ENCODE measurements around the gene RTBDN.
"Not testable (repeated sequence)": the region's sequence is repeated elsewhere in the genome, so short reads cannot be mapped to it uniquely, and the experiment has no call there.

The RTBDN gene

DNA sequence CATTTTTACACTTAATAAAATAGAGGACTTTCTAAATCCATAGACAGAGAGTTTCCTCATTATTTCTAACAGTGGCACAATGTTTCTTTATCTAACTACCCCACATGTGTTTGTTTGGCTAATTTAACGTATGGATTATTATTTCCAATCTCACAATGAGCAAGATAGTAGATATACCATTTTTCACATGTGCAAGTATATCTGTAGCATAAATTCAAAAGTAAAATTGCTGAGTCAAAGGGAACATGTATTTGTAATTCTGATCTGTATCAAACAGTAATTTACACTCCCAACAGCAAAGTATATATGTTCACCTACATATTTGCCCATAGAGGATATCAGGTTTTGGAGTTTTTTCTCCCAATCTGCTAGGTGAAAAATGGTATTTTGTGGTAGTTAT is 22.3 kb upstream of the RTBDN start:
- no peak for DNase-seq

DNA sequence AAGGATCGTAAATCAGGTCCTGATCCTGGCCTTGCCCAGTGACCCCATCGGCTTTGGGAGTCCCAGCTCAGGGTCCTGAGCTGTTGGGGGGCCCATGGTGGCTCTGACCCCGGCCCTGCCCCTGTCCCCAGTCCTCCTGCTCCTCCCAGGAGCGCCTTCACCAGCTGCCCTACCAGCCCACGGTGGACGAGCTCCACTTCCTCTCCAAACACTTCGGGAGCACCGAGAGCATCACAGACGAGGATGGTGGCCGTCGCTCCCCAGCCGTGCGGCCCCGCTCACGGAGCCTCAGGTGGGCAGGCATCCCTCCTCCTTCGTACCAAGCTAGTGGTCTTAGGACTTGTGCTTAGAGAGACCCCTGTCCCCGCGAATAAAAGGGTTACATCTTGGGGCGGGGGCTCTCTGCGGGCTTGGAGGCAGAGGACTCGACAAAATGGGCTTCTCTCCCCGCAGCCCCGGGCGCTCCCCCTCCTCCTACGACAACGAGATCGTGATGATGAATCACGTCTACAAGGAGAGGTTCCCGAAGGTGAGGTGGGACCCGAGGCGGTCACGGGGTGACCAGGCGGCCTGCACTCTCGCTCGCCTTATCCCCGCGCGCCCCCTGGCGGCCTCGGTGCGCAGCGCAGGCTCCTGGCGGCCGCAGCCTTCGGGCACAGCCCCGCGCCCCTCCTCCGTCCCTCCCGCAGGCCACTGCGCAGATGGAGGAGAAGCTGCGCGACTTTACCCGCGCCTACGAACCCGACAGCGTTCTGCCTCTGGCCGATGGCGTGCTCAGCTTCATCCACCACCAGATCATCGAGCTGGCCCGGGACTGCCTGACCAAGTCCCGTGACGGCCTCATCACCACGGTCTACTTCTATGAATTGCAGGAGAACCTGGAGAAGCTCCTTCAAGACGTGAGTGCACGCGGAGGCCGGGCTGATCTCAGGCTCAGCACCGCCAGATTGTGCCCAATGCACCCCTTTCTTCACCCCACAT is 13.1 kb upstream of the RTBDN start:
- peak; percentile 90 for DNase-seq

DNA sequence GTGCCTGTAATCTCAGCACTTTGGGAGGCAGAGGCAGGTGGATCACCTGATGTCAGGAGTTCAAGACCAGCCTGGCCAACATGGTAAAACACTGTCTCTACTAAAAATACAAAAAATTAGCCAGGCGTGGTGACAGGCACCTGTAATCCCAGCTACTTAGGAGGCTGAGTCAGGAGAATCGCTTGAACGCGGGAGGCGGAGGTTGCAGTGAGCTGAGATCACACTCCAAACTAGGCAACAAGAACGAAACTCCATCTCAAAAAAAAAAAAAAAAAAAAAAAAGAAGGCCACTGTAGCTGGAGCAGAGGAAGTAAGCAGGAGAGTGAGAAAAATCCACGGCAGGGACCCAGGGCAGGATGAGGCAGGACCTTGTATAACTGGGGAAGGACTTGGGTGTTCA is 12.2 kb upstream of the RTBDN start:
- not testable (repeated sequence) for DNase-seq

DNA sequence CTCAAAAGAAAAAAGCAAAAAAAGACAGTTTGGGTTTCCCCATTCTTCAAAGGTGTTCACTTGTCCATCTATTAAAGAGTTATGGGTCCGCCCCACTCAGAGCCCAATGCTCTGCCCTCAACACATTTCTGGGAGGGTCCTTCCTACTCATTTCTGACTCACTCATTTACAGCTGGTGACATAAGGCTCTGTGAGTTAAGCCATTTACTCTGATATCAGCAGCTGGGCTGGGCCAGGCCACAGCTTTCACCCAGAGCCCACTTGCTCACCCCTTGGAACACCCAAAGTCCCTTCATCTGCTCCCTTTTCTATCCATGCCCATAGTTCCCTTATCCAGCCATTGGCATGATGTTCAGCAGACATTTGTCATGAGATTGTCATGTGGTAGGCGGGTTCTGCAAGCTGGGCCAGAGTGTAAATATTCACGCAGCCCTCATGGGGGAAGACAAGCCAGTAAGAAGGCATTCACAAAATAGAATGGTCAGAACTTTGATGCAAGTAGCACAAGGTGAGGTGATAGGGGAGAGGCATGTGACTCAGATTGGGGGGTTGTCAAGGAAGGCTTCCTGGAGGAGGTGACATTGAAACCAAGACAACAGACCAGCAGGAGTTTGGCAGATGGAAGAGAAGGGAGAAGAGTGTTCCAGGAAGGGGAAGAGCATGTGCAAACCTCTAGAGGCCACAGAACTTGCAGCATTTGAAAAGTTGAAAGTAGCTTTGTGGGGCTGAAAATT is 9.8 kb upstream of the RTBDN start:
- no peak for DNase-seq

DNA sequence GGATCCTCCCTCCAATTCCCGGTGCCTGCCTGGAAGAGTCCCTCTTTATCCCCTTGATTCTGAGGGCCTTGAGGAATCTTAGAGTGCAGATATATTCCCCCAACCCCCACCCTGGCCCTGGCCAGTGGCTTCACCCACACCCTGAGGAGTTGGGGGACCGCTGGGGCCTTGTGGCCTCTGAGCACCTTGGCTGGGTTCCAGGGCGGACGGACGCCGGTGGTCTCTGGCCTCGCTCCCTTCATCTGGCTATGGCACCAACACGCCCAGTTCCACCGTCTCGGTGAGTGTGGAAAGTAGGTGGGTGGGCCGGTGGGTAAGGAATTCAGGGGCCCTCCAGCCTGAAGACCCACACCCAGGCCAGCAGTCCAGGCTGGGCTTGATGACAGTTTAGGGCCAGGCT is 8.9 kb upstream of the RTBDN start:
- no peak for DNase-seq

DNA sequence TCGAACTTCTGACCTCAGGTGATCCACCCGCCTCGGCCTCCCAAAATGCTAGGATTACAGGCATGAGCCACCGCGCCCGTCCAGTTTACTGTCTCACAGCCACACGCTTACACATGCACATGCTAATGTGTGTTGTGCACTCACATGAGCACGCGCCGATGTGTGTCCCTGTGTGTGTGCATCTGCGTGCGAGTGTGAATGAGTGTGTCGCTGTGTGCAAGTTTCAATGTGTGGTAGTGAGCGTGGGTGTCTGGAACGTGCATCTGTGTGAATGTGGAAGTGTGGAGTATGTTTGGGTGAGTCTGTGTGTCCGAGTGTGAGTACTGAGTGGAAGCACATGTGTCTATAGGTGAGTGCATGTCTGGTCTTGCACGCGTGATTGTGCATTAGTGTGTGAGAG is 8.1 kb upstream of the RTBDN start:
- DNase-seq: no peak

DNA sequence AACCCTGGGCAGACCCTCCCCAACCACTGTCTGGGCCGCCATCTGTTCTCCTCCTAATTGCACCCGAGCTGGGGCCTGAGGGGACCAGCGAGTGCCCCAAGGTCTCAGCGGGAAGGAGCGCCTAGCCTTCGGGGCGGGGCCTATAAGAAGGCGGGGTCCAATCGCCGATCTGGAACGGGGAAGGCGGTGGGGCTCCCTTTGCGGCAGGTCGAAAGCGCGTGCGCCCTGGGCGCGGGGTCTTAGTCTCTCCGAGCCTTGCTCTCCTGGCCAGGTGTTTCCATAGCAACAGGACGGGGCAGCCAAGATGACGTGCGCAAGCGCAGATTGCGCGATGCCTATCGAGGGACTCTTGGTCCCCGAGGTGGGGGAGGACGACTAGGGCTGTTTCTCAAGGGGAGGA is 6.7 kb upstream of the RTBDN start:
- no peak for DNase-seq

DNA sequence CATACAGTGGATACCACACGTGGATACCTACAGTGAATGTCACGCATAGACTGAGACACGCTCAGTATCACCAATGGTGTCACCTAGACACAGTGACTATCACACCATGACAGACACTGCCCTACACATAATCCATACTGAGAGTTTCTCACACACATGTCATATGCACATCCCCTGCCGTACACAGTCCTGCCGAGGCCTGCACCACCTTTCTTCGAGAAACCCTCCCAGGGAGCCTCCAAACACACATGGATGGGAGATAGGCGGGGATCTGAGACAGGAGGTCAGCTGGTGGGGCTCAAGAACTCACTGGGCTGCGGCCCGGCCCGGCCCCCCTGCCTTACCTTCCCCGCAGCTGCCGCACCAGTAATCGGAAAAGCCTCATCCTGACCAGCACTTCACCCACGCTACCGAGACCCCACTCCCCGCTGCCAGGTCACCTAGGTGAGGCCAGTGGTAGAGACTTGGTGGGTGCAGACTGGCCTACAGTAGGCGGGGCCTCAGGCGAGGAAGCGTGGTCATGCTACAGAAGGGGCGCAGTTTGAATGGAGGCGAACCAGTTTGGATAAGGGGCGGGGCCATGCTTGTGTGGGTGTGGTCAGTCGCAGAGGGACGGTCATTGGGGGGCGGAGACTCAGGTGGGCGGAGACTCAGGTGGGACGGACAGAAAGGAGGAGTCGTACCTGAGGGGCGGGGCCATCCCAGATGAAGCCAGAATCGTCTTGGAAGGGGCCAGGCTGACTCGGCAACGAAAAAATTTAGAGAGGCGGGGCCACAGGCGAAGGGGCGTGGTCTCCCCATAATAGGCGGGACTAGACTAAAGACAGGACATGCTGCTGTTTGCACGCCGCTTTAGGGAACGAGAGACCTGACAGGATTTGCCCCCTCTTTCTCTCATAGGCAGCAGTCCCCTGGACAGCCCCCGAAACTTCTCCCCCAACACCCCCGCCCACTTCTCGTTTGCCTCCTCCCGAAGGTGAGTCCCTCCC is 6.0 kb upstream of the RTBDN start:
- DNase-seq: no peak

DNA sequence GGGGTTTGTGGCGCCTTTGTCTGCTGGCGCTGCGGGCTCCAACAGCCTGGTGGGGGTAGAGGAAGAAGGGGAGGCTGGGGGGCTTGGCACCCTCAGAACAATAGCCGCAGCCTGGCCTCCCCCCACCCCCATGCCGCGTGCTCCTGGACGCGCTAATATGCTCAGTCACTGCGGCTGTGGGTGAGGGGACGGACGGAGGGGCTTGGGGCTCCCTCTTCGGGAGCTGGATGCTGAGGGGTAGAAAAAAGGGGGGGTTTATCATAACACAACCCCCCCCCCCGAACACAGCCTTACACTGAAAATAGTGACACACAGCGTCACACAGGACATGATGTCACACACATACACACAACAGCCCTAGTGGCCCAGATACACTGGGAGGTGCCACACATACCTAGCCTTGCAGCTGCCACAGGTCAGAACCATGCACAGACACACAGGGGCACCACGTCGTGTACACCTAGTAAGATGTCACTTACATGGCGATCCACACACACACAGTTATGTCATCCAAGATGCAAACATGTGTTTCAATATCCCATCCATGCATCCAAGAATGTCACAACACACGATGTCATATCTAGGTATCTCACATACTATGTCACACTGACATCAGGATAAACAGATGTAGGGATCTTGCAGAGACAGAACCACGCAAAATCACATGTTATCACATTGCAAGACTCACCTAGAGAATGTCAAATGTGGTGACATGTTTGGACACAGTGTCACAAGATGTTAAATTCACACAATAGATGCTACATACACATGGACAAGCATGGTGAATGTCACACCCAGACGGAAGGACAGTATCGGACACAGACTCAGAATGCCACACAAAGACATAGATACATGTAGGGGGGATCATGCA is 4.7 kb upstream of the RTBDN start:
- no peak for DNase-seq

DNA sequence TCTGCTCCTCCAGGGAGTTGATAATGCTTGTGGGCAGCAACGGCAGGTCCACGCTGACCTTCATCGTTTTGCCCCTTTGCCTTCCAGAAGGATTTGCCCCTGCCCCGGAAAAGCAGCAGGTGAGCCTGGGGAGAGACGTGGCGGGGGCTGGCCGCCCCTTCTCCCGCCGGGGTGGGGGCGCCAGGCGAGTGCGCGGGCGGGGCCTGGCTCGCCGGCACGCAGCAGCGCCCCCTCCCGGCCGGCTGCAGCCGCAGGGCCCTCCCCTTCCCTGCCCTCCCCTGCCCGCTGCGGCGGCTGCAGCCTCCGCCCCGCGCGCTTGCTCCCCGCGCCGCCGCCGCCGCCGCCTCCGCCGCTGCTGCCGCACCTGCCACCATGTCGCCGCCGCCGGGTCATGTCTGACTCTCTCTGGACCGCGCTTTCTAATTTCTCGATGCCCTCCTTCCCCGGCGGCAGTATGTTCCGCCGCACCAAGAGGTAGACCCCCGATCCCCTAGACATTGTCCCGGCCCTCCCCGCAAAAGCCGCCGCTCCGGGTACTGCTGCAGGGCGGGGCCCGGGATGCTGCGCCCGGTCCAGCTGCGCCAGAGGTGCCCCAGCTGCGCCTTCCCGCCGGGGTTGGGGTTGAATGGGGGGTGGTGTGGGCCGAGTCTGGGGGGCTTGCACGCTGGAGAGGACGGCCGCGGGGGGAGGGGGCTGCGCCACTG is 4.0 kb upstream of the RTBDN start, which contains the start of gene MAST1:
Gene MAST1 (plus strand): TSS at position 334 of the 704 bp plus-strand sequence. CDS start 58 bp downstream, at position 392.
- no peak for DNase-seq

DNA sequence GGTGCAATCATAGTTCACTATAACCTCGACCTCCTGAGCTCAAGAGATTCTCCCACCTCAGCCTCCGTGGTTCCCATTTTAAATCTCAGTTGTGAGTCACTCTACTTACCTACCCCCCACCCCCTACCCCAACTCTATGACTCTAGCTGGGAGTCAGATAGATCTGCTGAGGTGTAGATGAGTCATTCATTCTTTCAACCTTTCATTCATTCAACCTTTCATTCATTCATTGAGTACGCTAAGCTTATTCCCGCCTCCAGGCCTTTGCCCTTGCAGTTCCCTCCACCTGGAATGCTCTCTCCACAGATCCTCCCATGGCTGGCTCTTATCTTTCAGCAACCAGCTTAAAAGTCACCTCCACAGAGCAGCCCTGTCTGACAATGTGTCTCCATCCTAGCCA is 2.8 kb upstream of the RTBDN start:
- no peak for DNase-seq

DNA sequence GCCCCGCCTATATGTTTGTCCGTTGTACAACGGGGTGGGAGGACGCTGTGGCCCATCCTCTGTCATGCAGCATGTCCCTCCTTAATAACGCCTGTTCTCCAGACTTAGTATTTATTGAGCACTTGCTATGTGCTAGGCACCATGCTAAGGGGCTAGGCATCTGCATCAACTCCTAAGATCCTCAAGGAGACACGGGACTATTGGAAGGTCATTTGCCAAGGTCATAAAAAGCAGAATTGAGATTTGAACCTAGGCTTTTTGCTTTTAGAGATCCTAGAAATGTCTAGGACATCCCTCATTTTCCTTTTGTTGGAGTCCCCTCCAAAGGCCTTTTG is 2.1 kb upstream of the RTBDN start:
- DNase-seq: no peak

DNA sequence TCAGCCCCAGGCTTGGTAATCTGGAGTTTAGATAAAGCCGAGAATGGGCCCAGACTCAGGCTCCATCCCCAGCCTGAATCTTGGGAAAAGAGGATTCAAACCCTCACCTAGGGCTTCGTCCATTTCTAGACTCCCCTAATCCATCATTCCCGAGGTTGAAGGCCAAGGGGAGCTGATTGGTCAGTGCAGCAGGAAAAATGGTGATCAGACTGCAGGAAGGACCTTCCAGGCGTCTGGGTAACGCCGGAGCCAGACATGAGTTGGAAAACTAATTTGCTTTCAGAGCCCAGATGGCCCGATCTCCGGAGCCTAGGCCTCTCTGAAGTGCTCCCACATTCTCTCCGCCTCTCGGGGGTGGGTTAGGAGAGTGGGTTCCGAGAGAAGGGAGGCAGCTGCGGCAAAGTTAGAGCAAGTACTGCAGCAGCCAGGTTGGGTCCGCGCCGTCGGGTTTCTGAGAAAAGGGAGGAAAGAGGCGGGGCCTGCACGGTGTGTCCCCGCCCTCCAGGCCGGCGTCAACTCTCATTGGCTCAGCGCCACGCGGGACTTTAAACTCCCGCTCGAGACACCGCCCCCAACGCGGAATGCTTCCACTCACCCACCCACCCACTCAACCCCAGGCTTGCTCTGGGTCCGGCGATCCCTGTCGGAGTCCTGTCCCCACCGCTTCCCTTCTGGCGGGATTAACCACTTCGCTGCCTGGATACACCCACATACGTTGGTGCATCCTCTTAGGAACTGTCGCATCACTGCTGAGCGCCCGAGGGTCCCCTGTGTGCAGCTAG is 788 bp upstream of the RTBDN start:
- no peak for DNase-seq

DNA sequence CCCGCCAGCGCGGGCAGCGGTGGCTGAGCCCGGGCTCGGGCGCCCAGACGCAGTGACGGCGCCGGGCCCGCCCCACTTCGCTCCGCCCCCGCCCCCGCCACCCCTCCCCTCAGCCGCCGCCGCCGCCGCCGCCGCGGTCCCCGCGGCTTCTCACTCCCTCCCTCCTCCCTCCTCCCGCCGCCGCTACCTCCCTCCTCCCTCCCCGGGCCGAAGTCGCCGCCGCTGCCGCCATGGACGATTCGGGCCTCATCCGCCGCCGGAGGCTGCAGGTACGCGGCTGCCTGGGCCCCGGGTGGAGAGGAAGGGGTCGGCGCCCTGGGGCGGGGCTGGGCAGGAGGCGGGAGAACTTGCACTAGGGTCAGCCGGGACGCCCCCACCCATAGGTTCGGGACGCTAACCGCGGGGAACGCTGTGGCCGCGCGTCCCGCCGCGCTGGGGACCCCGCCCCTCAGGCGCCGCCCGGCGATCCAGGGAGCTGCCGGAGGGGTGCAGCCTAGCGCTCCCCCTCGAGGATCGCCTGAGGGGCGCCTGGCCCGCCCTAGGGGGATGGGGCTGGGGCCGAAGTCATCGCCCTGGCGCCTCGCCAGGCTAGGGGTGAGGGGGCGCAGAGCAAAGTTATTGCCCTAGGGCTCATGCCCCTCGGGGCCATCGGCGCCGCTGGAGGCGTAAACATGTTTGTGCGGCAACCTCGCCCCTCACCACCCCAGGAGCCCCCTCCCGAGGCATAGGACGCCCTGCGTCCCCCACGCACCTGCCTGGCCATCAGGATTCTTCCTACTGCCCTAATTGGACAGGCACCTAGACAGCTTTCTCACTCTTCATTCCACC is 427 bp downstream of the RTBDN start:
- no peak for DNase-seq

DNA sequence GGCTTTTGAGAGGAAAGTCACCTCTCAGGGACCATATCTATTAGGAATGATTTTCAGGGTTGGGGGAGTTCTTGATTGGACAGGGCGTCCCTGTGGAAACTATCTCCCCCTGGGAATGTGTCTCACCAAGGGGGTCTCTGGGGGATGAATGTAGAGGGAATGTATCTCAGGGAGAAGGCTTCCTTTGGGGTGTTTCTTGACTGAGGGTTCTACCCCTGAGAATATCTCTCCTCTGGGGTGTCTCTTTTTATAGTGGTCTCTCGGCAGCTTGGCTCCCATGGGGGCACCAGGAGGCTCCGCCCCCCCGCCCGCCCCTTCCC is 1.0 kb downstream of the RTBDN start:
- DNase-seq: no peak

DNA sequence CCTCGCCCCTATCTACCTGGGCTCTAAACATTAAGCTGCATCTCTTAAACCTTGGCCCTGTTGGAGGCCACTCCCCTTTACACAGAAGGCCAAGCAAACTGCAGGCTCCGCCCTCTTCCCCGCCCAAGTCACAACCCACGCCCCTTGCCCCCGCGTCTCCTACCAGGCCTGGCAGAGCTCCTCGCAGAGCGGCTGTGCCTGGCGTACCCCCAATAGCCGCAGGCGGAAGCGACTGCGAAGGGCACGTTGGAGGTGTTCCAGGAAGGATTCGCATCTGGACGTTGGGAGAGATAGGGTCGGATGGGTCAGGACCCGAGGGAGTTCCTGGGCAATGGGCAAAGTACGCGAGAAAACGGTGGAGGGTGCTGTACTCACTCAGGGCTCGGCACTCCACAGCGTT is 5.9 kb downstream of the RTBDN start:
- DNase-seq: no peak

DNA sequence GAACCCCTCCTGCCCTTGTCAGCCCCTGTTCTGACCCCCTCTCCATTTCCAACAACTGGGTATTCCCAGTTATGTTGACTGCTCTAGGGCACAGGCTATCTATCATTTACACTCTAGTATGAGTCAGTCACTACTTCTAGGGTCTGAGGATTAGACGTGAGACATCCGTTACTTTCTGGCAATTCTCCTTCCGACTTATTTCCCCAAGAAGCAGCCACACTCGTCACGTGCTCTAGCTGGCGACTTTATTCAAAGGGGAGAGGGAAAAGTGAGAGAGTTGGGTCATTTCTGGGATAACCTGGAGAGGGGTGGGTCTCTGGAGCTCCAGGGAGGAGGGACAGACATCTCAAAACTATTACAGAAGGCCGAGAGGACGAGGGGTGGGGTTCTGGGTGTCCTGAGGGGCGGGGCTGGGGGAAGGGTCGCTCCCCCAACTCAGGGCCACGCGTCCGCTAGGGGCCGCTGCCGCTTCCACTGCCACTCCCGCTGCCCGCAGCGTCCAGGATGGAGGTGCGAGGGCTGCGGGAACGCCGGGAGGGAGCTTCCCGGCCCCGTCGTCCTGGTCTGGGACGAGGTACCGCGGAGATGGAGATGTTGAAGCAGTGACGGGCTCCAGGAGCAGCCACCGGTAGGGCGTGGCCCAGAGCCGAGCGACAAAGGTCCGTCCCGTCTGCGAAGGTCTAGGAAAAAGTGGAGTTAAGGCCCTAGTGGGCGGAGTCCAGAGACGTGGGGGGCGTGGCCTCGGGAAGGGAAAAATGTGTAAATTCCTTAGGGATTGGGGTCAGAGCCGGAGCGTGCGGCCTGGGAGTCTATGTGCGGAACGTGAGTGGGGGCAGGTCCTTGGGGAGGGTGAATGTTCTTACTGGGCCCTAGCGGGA is 8.9 kb downstream of the RTBDN start:
- DNase-seq: no peak

DNA sequence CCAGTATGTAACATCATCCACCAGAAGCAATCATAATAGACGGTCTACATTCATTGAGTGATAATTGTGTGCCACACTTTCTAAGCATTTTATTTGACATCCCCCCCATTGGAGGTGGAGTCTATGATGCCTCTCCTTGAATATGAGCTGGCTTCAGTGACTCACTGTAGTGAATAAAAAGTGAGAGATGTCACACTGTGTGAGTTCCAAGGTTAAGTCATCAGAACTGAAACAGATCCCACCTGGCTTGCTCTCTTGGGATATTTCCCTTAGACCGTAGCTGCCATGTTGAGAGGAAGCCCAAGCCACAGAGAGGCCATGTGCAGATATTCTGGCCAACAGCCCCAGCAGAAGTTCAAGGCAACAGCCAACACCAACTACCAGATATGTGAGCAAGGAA is 12.6 kb downstream of the RTBDN start:
- no peak for DNase-seq

DNA sequence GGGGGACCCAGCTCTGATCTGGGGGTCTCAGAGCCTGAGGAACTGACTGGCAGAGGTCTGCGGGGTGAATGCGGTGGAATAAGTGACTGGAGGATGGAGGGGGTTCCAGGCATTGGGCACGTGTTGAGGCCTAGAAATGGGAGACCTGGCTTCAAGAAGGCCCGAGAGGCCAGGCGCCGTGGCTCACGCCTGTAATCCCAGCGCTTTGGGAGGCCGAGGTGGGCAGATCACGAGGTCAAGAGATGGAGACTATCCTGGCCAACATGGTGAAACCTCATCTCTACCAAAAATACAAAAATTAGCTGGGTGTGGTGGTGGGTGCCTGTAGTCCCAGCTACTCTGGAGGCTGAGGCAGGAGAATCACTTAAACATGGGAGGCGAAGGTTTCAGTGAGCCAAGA is 16.6 kb downstream of the RTBDN start:
- DNase-seq: not testable (repeated sequence)

Measured in right forelimb (tissue), 1 donor.